ENCODE data around the gene EI24. TPM values are rescaled to one million over a fixed set of nuclear protein-coding genes. Genes with fewer than 3 reads are reported as not detected.

The EI24 gene
- total and polyA plus RNA-seq, 2 of the 4 experiments (the other 2 are of a cell fraction), result 89.7 to 95.9 TPM

- WGBS, 2 experiments (ENCODE audit: extremely low coverage in 2 of 2, insufficient read length in 1 of 2), result no CpG with 5 or more reads among the region's 3 CpGs
- peaks cover 52% of the 10 kb centered on the region for H3K36me3 ChIP-seq (ENCODE audit: control insufficient read depth, insufficient read depth, low read length)
- intact Hi-C loops (cut with micrococcal nuclease) (loop anchor here (2.0 kb wide), 1 partner anchor 14 kb away; no protein-coding TSS in a partner anchor), dilution Hi-C loops (cut with HindIII; ENCODE audit: low sequenced_read_pairs, unreplicated experiment) (no loop called here), in situ Hi-C loops (cut with MboI; ENCODE audit: low sequenced_read_pairs) (no loop called here)
- ChIA-PET CTCF (no interaction called here), POLR2A (ENCODE audit: unreplicated experiment) (interaction anchor here (0.6 to 0.9 kb wide), 2 partner anchors 19 to 21 kb away, joined by 3 to 5 read pairs; no protein-coding TSS in a partner anchor)
- peak overlapping the region; percentile 58; the same call in 1 of the 2 replicates for H2BK120ac ChIP-seq (ENCODE audit: low read depth, low read length)
- no TSS peak for BruUV-seq (replicated peaks)
- H2AK5ac ChIP-seq (ENCODE audit: low read depth, low read length), result no peak overlapping the region
- ATAC-seq (ENCODE audit: low read depth) (peak; percentile 91), DNase-seq (peak; percentile 59)
- H4K91ac ChIP-seq (ENCODE audit: insufficient read depth, low read depth, low read length), result peak overlapping the region; percentile 50; the same call in 1 of the 2 replicates
- H3K27ac ChIP-seq (ENCODE audit: insufficient read depth, low read length), result peak overlapping the region; percentile 67; the same call in 1 of the 2 replicates
- no peaks in the 10 kb centered on the region for H3K9me3 ChIP-seq (ENCODE audit: control insufficient read depth, insufficient read depth, low read length)
- no peak overlapping the region for H4K5ac ChIP-seq (ENCODE audit: low read depth, low read length)
- TF ChIP-seq MAFK (IDR thresholded peaks at IDR 0.05; ENCODE audit: low read depth, low read length) (peak; percentile 85), NFE2L2 (IDR thresholded peaks at IDR 0.05; ENCODE audit: low read depth, low read length) (no peak)
- no peak overlapping the region for H3K4me3 ChIP-seq (ENCODE audit: insufficient read depth, low read depth, low read length)
- H3K4ac ChIP-seq (ENCODE audit: low read depth, low read length), result peak overlapping the region; percentile 62; the same call in 1 of the 2 replicates
- H3K14ac ChIP-seq (replicated peaks; ENCODE audit: low read depth, low read length), result no peak overlapping the region; the same call in 1 of the 2 replicates
- H4K20me1 ChIP-seq (ENCODE audit: insufficient read depth, low read length), result peaks cover 3% of the 10 kb centered on the region; the same call in 1 of the 2 replicates
- H3K18ac ChIP-seq (ENCODE audit: low read depth, low read length), result peak overlapping the region; percentile 11; the same call in 1 of the 2 replicates
- H4K8ac ChIP-seq (ENCODE audit: low read depth in 2 of 2, low read length in 2 of 2), result no peak overlapping the region
- H3K56ac ChIP-seq (ENCODE audit: extremely low read depth, insufficient read depth, low read length), result no peak overlapping the region; the same call in 1 of the 2 replicates
- no peak overlapping the region for H2AFZ ChIP-seq (replicated peaks; ENCODE audit: low read length, poor library complexity)
- H3K27me3 ChIP-seq (ENCODE audit: control insufficient read depth, insufficient read depth, low read length), result no peaks in the 10 kb centered on the region
- H3K79me1 ChIP-seq (ENCODE audit: low read depth in 1 of 2, low read length in 2 of 2), result peaks cover 35 to 46% of the 10 kb centered on the region in 2 experiments
- 0 out of 3 replicates have a peak overlapping the region, but pooled peaks have one; percentile 20 for H2BK15ac ChIP-seq (ENCODE audit: low read depth, low read length)
- H3K23ac ChIP-seq (ENCODE audit: low read depth, low read length), result 0 out of 2 replicates have a peak overlapping the region, but pooled peaks have one; percentile 63
- peaks cover 5% of the 10 kb centered on the region for H3K4me1 ChIP-seq (ENCODE audit: control insufficient read depth, insufficient read depth, low read length)
- peak overlapping the region; percentile 71 for H2BK5ac ChIP-seq (ENCODE audit: low read depth, low read length, poor library complexity, severe bottlenecking)
- H3K4me2 ChIP-seq (ENCODE audit: low read depth, low read length), result no peak overlapping the region
- no peak overlapping the region for H2AK9ac ChIP-seq (replicated peaks; ENCODE audit: low read depth, low read length, poor library complexity)
- no peak overlapping the region for H3K9ac ChIP-seq (ENCODE audit: low read depth, low read length)
- H2BK20ac ChIP-seq (ENCODE audit: low read depth, low read length), result no peak overlapping the region
- H3K9me1 ChIP-seq (ENCODE audit: insufficient read depth, low read length), result peaks cover 3% of the 10 kb centered on the region
Measured at GRCh38 chr11:125603207-125603606, 33.9 kb downstream of the EI24 start.

All from IMR-90 (cell line).